ENCODE results near the gene NAA25.

DNA sequence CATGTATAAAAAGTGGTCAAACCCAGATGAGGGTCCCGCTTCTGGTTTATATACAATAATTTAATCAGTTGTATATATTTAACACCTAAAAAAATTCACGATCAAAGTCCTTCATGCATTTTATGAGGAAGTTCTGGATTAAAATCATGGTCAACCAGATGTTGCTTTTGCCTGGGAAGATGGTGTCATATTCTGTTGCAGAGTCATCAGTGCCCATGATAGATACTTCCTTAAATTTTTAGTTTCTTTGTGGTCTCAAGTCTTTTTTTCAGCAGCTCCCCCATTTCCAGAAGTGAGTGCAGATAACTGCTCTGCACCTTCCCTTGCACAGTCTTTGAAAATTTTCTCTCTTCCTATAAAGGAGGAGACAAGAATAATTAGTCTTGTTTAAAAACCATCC is 79.3 kb downstream of the NAA25 start:
- TF ChIP-seq POLR2A (IDR thresholded peaks at IDR 0.05) = no peak
- TF ChIP-seq, protein P1, sequence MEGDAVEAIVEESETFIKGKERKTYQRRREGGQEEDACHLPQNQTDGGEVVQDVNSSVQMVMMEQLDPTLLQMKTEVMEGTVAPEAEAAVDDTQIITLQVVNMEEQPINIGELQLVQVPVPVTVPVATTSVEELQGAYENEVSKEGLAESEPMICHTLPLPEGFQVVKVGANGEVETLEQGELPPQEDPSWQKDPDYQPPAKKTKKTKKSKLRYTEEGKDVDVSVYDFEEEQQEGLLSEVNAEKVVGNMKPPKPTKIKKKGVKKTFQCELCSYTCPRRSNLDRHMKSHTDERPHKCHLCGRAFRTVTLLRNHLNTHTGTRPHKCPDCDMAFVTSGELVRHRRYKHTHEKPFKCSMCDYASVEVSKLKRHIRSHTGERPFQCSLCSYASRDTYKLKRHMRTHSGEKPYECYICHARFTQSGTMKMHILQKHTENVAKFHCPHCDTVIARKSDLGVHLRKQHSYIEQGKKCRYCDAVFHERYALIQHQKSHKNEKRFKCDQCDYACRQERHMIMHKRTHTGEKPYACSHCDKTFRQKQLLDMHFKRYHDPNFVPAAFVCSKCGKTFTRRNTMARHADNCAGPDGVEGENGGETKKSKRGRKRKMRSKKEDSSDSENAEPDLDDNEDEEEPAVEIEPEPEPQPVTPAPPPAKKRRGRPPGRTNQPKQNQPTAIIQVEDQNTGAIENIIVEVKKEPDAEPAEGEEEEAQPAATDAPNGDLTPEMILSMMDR (IDR thresholded peaks at IDR 0.05) = no peak
